ENCODE data around the gene GABBR1. TPM values are rescaled to one million over a fixed set of nuclear protein-coding genes. Genes with fewer than 3 reads are reported as not detected.

The GABBR1 gene
- total RNA-seq, 2 experiments from 2014 or later = 78.4 to 79.9 TPM

GRCh38 chr6:29559524-29560287 is 73.3 kb downstream of the GABBR1 start, which contains the start of gene UBD:
UBD (minus strand) TSS chr6:29559732; CDS start chr6:29559701, 31 bp downstream.
- no peaks in the 10 kb centered on the region for H3K36me3 Mint-ChIP-seq (ENCODE audit: low read depth)
- ATAC-seq (ENCODE audit: poor library complexity) (no peak), DNase-seq (no peak)
- ChIA-PET CTCF (interaction anchor here (0.6 kb wide), 1 partner anchor 27 kb away, joined by 3 read pairs; no protein-coding TSS in a partner anchor), POLR2A (no interaction called here)
- H3K4me1 ChIP-seq (ENCODE audit: insufficient read depth, low read length) = no peaks in the 10 kb centered on the region
- H3K4me3 Mint-ChIP-seq = no peak within 1 kb of the TSS
- no peaks in the 10 kb centered on the region for H3K9me3 Mint-ChIP-seq
- peaks cover 4% of the 10 kb centered on the region for H3K4me1 Mint-ChIP-seq (ENCODE audit: low read depth)
- H3K27ac Mint-ChIP-seq = no peak within 1 kb of the TSS
- intact Hi-C loops (cut with DNase I, micrococcal nuclease) = no loop called here
- no peaks in the 10 kb centered on the region for H3K36me3 ChIP-seq (ENCODE audit: insufficient read depth, low read length)
- H3K27me3 ChIP-seq (ENCODE audit: control insufficient read depth in 1 of 2, insufficient read depth in 2 of 2, low read length in 2 of 2) = peaks cover 24 to 39% of the 10 kb centered on the region in 2 experiments
- H3K27me3 Mint-ChIP-seq = peaks cover 80% of the 10 kb centered on the region
- H3K27ac ChIP-seq (ENCODE audit: low read depth in 1 of 2, low read length in 2 of 2) = no peak within 1 kb of the TSS
- TF ChIP-seq CTCF (IDR thresholded peaks at IDR 0.05) = no peak
- no peak within 1 kb of the TSS for H3K4me3 ChIP-seq (ENCODE audit: low read length)
- no peaks in the 10 kb centered on the region for H3K9me3 ChIP-seq (ENCODE audit: control insufficient read depth in 1 of 2, insufficient read depth in 1 of 2, low read length in 2 of 2)

GRCh38 chr6:29558439-29559079 is 74.4 kb downstream of the GABBR1 start:
- no peak for TF ChIP-seq CTCF (IDR thresholded peaks at IDR 0.05)
- Mint-ChIP-seq H3K9me3 (no peaks in the 10 kb centered on the region), H3K36me3 (ENCODE audit: low read depth) (no peaks in the 10 kb centered on the region), H3K27ac (no peak overlapping the region), H3K4me3 (no peak overlapping the region), H3K27me3 (peaks cover 89% of the 10 kb centered on the region), H3K4me1 (ENCODE audit: low read depth) (peaks cover 9% of the 10 kb centered on the region)
- intact Hi-C loops (cut with DNase I, micrococcal nuclease) = no loop called here
- POLR2A ChIA-PET = no interaction called here
- peaks cover 0 to 5% of the 10 kb centered on the region in 2 experiments for H3K9me3 ChIP-seq (ENCODE audit: control insufficient read depth in 1 of 2, insufficient read depth in 1 of 2, low read length in 2 of 2)
- DNase-seq (no peak), ATAC-seq (ENCODE audit: poor library complexity) (no peak)
- CTCF ChIA-PET = no interaction called here
- no peak overlapping the region for H3K27ac ChIP-seq (ENCODE audit: low read depth in 1 of 2, low read length in 2 of 2)
- no peak overlapping the region for H3K4me3 ChIP-seq (ENCODE audit: low read length)
- no peaks in the 10 kb centered on the region for H3K36me3 ChIP-seq (ENCODE audit: insufficient read depth, low read length)
- H3K4me1 ChIP-seq (ENCODE audit: insufficient read depth, low read length) = peaks cover 6% of the 10 kb centered on the region
- peaks cover 34 to 50% of the 10 kb centered on the region in 2 experiments for H3K27me3 ChIP-seq (ENCODE audit: control insufficient read depth in 1 of 2, insufficient read depth in 2 of 2, low read length in 2 of 2)

- no peak overlapping the region for H3K27ac ChIP-seq (ENCODE audit: low read depth in 1 of 2, low read length in 2 of 2)
- Mint-ChIP-seq H3K27ac (no peak overlapping the region), H3K36me3 (ENCODE audit: low read depth) (no peaks in the 10 kb centered on the region), H3K4me1 (ENCODE audit: low read depth) (peaks cover 16% of the 10 kb centered on the region), H3K9me3 (no peaks in the 10 kb centered on the region), H3K4me3 (no peak overlapping the region), H3K27me3 (peaks cover 89% of the 10 kb centered on the region)
- no peak for DNase-seq
- H3K27me3 ChIP-seq (ENCODE audit: control insufficient read depth in 1 of 2, insufficient read depth in 2 of 2, low read length in 2 of 2) = peaks cover 39 to 61% of the 10 kb centered on the region in 2 experiments
- peaks cover 16% of the 10 kb centered on the region for H3K4me1 ChIP-seq (ENCODE audit: insufficient read depth, low read length)
- ATAC-seq (ENCODE audit: poor library complexity) = no peak
- peaks cover 0 to 12% of the 10 kb centered on the region in 2 experiments for H3K9me3 ChIP-seq (ENCODE audit: control insufficient read depth in 1 of 2, insufficient read depth in 1 of 2, low read length in 2 of 2)
- intact Hi-C loops (cut with DNase I, micrococcal nuclease) = no loop called here
- CTCF ChIA-PET = no interaction called here
- no peaks in the 10 kb centered on the region for H3K36me3 ChIP-seq (ENCODE audit: insufficient read depth, low read length)
- POLR2A ChIA-PET = no interaction called here
- no peak overlapping the region for H3K4me3 ChIP-seq (ENCODE audit: low read length)
- TF ChIP-seq CTCF (IDR thresholded peaks at IDR 0.05) = no peak
These were observed 75.7 kb downstream of the GABBR1 start for GRCh38 chr6:29557320-29557719.
